GM12874 (cell line): ENCODE results near the gene ATP2A2.

Experiments used
- TF ChIP-seq, protein P1 (sequence below): IDR thresholded peaks from 2 replicates; pipeline ENCODE4 v1.5.1; 2011; ENCODE audit warnings: low read depth, mild to moderate bottlenecking, control low read depth, low read length, moderate library complexity; ENCODE audit not compliant: insufficient read depth

ATP2A2 gene

DNA sequence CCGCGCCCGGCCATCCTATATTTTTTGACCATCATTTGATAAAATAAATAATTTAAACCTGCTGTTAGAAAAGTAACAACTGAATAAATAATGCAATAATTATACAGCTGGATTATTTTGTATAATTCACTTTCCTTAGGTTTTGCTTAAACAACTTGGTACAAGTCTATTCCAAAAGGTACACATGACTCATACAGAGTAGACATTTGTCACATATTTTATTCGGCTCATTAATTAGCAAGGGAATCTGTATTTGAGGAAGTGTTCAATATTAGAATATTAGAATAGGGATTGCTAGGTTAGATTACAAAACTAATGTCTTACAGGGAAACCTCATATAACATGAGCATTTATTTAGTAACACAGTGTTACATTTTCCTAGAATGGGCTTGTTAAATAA, 48.7 kb downstream of the ATP2A2 start:
- TF ChIP-seq, protein P1, sequence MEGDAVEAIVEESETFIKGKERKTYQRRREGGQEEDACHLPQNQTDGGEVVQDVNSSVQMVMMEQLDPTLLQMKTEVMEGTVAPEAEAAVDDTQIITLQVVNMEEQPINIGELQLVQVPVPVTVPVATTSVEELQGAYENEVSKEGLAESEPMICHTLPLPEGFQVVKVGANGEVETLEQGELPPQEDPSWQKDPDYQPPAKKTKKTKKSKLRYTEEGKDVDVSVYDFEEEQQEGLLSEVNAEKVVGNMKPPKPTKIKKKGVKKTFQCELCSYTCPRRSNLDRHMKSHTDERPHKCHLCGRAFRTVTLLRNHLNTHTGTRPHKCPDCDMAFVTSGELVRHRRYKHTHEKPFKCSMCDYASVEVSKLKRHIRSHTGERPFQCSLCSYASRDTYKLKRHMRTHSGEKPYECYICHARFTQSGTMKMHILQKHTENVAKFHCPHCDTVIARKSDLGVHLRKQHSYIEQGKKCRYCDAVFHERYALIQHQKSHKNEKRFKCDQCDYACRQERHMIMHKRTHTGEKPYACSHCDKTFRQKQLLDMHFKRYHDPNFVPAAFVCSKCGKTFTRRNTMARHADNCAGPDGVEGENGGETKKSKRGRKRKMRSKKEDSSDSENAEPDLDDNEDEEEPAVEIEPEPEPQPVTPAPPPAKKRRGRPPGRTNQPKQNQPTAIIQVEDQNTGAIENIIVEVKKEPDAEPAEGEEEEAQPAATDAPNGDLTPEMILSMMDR, result no peak

DNA sequence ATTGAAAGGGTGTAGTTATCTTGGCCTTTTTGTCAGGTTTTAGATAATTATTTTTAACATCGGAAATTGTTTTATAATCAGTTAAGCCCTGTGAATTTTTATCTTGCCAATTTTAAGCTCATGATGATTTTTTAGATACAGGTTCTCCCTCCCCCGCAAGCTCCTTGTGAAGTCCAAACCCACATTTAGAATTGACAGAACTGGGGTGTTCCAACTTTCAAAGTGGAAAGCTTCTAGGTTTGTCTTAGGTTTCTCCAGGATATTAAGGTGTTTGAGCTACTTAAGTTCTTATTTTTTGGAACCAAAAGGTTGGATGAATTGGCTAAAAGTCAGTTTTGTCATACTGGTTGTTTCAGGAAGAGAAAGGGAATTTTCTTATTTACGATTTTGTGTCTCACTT, 49.1 kb downstream of the ATP2A2 start:
- TF ChIP-seq, protein P1, result no peak

DNA sequence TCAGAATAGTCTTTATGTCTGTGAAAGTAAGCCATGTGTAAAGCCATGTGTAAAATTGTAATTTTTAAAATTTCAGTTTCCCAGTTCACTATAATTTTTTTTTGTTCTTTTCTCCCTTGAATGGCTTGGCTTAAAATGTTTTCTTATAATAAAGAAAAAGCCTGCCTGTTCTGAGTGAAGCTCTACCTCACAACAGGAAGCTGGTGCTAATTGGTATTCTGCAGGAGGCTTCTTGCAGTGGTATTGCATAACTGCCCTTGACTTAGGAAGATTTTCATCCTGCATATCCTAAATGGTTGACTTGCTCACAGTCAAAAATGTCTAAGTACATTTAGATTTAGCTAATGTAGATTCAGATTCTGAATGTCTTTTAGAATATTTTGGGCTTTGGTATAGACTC, 49.5 kb downstream of the ATP2A2 start:
- TF ChIP-seq, protein P1, result no peak

DNA sequence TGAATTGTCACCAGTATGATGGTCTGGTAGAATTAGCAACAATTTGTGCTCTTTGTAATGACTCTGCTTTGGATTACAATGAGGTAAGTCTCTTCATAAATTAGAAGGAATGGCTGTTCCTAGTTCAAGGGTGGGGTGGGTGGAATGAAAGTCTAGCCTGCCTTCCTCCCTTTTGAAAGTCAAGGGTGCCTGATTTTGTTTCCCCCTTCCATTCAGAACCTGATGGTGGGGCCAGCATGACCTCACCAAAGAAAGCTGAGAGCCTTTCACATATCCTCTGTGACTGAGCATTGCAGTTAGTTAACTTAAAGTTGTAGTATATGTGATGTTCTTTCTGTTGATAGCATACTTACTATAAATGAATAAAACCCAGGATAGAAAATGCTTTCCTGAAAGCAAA, 52.2 kb downstream of the ATP2A2 start:
- TF ChIP-seq, protein P1, result no peak

DNA sequence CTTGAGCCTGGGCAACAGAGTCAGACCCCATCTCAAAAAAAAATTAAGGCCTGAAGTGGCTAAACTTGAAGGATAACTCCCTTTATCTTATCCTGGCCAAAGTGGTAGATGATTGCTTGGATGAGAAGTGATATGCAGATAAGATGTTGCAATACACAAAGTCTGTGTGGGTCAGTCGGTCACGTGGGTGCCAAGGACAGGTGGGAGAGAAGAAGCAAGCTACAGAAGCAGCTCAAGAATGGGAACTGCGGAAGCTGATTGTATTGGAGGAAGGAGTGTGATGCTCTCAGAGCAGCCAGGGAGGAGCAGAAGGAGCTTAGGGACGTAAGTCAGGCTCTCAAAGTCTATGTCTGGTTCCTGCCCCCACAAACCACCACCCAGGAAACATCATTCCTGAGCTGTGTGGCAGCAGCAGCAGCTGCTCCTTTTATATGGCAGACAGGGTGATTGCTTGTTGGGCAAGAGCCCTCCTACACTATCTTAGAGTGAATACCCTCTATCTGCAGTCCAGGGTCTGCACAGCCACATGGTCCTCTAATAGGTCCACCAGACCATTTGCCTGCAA, 54.5 kb downstream of the ATP2A2 start:
- TF ChIP-seq, protein P1, result no peak

DNA sequence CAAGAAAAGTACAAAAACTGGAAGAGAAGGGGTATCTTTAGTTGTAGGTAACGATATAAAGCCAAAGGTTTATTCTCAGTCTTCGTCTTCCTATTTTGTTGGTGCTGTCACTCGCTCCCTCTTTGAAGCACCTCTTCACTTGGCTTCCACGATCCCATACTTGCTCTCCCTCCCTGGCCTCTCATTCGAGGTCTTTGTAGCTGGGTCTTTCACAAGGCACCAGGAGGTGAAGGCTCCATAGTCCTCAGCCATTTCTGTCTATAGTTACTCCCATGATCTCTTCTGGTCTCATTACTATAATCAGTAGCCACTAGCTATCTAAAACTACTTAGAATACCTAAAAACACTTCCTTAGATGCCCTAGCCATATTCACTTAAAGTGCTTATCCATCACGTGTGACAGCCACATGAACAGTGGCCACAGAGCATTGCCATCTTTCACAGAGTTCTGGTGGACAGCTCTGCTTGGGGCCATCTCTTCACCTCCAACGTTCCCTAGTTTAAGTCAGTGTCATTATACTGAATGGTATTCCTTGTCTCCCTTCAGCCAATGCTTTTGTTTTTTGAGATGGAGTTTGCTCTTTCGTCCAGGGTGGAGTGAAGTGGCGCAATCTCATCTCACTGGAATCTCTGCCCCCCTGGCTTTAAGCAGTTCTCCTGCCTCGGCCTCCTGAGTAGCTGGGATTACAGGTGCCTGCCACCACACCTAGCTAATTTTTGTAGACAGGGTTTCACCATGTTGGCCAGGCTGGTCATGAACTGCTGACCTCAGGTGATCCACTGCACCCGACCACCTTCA, 57.1 kb downstream of the ATP2A2 start:
- TF ChIP-seq, protein P1, result no peak

DNA sequence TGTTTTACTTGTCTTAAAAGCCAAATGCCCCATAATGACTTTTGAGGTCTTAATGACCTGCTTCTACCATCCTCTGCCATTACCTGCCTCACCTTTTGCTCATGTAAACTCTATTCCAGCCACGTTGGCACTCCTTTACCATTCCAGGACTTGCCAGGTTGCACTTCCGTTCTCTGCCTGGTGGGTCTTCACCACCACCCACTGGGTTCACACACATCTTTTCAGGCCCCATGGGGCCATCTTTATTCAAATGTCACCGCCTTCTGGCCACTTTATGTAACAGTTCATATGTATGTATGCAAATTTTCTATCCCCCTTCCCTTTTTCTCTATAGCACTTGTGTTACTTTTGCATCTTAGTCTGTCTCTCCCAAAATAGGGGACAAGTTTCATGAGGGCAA, 57.7 kb downstream of the ATP2A2 start:
- TF ChIP-seq, protein P1, result peak; percentile 21; the same call in 1 of the 2 replicates
